Activated CD8-positive, alpha-beta memory T cell treated with anti-CD3 and anti-CD28 coated beads for 36 hours (primary cell): ENCODE data around the gene KIF16B. TPM values are rescaled to one million over a fixed set of nuclear protein-coding genes. Genes with fewer than 3 reads are reported as not detected.

Source experiments
- CTCF ChIA-PET: fragments of 350-600 bp; sonication (Branson Sonifier 250); formaldehyde crosslinking; loops from one replicate; lab custom pipeline; 2021; ENCODE audit warnings: antibody characterized with exemption; lab: Charles Lee
- POLR2A ChIA-PET: fragments of 350-600 bp; sonication (Branson Sonifier 250); formaldehyde crosslinking; loops from one replicate; lab custom pipeline; 2021; ENCODE audit warnings: antibody characterized with exemption; lab: Charles Lee
- total RNA-seq, 2 experiments: library from RNA; stranded (reverse); gene quantifications; one replicate each; pipeline ENCODE4 v1.2.3, GENCODE V29; 2021

KIF16B gene
- total RNA-seq, 2 experiments from 2014 or later = 3.2 TPM

DNA sequence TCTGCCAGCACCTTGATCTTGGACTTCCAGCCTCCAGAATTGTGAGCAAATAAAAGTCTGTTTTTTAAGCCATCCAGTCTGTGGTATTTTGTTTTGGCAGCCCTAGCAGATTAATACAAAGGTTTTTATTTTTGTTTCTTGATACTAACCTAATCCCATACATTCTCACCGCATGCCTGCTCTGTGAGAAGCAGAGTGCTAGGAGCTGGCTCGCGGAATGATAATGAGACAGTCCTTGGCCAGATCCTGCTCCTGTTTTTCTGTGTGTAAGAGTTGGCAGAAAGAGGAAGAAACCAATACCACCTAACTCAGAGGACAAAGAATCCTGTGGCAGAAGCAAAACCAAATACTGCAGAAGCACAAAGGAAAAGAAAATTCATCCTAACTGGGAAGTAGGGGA is 82.6 kb downstream of the KIF16B start:
- ChIA-PET CTCF (no interaction called here), POLR2A (no interaction called here)

- ChIA-PET CTCF (no interaction called here), POLR2A (no interaction called here)
Observed at GRCh38 chr20:16488616-16489015, 84.6 kb downstream of the KIF16B start.

- ChIA-PET POLR2A (no interaction called here), CTCF (no interaction called here)
Observed at GRCh38 chr20:16488086-16488485, 85.2 kb downstream of the KIF16B start.

DNA sequence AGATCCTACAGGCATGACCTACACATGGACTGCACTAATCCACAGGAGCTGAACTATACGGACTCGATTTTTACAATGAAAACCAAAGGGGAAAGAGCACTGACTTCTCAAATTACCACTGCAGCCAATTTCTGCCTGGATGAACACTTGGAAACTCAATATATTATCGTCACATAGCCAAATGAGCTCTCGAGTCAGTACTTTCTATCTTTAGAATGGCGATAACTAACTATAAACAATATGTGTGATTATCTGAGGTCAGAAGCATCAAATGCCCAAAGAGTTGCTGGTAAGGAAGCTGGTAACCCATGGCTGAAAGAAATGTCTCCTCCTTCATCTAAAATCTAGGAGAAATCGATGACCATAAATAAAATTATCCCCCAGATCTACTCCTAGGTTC is 86.7 kb downstream of the KIF16B start:
- ChIA-PET CTCF (interaction anchor here (1.4 kb wide), 1 partner anchor 11 kb away, joined by 3 read pairs; no protein-coding TSS in a partner anchor), POLR2A (no interaction called here)

- POLR2A ChIA-PET = no interaction called here
- CTCF ChIA-PET = interaction anchor here (1.4 kb wide), 1 partner anchor 10 kb away, joined by 3 read pairs; no protein-coding TSS in a partner anchor
Observed at GRCh38 chr20:16485401-16485800, 87.8 kb downstream of the KIF16B start.

DNA sequence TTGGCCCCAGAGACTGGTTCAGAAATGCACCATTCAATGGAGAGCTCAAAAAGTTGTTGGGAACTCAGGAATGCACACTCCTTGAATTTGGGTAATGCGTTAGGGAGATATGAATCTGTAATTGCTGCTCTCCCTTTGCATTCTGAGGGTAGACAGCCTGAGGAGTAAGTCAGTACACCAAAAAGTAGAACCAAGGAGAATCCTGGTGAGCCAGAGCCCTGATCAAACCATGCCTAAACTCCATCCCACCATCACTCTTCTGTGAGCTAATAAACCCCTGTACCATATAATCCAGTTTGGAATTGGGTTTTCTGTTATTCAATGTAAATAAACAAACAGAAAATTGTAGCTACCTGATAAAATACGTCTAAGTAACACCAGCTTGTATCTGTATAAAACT is 90.2 kb downstream of the KIF16B start:
- CTCF ChIA-PET = no interaction called here
- POLR2A ChIA-PET = no interaction called here

DNA sequence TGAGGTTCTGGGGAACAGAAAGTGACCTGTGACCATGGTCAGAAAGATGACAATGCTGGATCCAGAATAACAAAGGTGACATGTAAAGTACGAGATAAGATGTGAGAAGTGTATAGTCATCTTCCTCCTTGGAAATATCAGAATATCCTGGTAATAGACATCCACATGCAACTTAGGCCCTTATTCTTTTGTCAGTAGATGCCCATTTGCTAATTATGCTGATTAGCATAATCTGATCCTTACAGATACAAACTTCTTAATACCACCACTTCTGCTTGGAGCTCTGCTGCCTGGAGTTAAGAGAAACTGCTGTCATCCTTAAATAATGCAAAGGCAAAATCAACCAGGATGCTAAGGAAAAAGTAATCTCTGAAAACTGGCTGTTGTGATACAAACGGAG is 91.3 kb downstream of the KIF16B start:
- ChIA-PET POLR2A (interaction anchor here (0.6 kb wide), 1 partner anchor 920 kb away, joined by 3 read pairs; no protein-coding TSS in a partner anchor), CTCF (no interaction called here)

DNA sequence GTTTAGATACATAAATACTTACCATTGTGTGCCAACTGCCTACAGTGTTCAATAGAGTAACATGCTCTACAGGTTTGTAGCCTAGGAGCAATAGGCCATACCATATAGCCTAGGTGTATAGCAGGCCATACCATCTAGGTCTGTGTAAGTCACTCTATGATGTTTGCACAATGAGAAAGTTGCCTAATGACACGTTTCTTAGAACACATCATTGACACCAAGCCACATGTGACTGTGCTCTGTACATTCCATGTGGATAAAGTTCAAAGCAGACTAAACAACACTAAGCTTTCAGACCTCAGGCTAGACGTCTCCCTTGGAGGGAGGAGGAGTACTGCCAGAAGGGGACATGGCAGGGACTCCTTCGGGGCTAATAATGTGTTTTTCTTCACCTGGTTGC is 93.6 kb downstream of the KIF16B start:
- CTCF ChIA-PET = no interaction called here
- POLR2A ChIA-PET = no interaction called here

DNA sequence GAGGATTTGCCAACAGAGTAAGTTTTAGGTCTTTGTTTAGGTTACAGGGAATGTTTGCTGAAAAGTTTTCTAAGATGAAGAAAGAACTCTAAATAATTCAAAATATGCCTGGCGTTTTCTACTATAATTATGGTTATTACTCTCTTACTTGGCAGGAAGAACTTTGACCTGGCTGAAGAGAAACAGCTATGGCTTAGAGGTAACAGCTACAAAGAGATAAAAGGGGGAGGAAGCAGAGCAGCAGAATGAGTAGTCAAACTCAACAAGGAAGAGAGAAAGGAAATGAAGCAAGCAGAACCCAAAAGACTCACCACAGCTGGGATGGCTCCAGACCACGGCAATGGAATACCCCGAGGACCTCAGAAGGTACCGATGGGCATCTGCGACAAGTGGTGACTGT is 95.6 kb downstream of the KIF16B start:
- POLR2A ChIA-PET = no interaction called here
- CTCF ChIA-PET = no interaction called here

DNA sequence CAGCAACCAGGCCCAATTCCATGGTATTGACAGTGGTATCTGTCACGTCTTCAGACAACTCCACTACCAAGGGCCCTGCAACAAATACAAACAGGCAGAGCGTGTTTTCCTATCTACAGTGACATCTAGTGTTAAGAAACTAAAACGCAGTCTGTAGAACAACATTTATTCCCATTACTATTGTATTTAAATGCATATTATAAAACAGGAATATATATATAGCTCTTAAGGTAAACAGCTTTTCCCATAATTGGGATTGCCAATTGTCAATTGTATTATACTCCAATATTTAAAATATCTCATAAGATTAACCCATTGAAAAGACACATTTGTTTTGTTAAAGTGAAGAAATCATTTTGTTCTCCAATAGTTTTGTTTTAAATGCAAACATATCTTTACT is 97.2 kb downstream of the KIF16B start:
- ChIA-PET CTCF (interaction anchor here (0.9 kb wide), 1 partner anchor 10 kb away, joined by 3 read pairs; no protein-coding TSS in a partner anchor), POLR2A (no interaction called here)

GRCh38 chr20:16475225-16475624 is 98.0 kb downstream of the KIF16B start:
- ChIA-PET CTCF (interaction anchor here (0.9 kb wide), 1 partner anchor 10 kb away, joined by 3 read pairs; no protein-coding TSS in a partner anchor), POLR2A (no interaction called here)

- POLR2A ChIA-PET = no interaction called here
Observed at GRCh38 chr20:16474363-16474762, 98.9 kb downstream of the KIF16B start.

GRCh38 chr20:16472045-16472872 is 101.0 kb downstream of the KIF16B start:
- CTCF ChIA-PET = no interaction called here
- POLR2A ChIA-PET = no interaction called here

More at GRCh38 chr20:16474363-16474762, 98.9 kb downstream of the KIF16B start:
- CTCF ChIA-PET = no interaction called here

- CTCF ChIA-PET = no interaction called here
Observed at GRCh38 chr20:16469395-16469905, 103.8 kb downstream of the KIF16B start.

DNA sequence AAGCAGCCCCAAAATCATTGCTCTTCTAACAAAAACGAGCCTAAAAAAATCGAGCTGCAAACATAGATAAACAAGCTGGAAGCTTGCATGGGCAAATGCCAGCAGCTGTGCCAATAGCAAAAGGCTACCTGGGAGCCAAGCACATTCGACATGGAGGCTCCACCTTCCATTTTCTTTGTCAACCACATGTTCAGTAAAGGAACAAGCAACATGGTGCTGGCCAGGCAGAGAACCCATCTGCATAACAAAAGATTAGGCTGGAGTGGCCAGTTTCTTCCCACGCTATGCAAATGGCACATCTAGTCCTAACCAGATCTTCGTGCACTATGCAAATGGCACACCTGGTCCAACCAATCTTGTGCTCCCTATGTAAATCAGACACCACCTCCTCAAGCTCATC is 110.5 kb downstream of the KIF16B start:
- POLR2A ChIA-PET = no interaction called here
- CTCF ChIA-PET = no interaction called here

More at GRCh38 chr20:16469395-16469905, 103.8 kb downstream of the KIF16B start:
- POLR2A ChIA-PET = no interaction called here

DNA sequence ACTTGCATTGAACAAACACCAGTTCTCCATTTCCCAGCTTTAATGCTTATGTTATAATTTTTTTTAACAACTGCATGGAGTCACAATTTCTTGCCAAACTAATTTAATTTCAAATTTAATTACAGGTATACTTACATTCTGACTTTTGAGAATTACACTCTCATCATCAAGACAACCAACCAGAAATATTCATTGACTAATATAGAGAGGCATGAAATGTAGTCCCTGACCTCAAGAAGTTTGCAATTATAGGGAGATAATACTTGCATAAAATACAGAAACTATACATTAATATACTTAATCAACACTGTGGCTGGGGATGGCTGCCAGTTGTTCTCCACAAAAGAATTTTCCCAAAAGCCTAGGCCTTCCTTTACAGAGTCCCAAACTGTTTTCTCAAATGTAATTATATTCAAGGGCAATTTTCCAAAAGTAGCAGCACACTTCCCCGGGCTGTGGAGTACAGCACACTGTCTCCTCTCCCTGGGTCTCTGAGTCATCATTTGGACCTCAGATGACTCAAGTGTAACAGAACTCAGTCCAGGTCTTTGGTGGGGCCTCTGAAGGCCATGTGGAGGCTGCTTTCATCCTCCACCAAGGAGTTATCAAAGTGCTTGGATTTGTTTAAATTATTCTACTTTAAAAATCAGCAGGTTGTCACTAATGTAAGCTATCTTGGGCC is 114.1 kb downstream of the KIF16B start:
- ChIA-PET CTCF (no interaction called here), POLR2A (no interaction called here)

DNA sequence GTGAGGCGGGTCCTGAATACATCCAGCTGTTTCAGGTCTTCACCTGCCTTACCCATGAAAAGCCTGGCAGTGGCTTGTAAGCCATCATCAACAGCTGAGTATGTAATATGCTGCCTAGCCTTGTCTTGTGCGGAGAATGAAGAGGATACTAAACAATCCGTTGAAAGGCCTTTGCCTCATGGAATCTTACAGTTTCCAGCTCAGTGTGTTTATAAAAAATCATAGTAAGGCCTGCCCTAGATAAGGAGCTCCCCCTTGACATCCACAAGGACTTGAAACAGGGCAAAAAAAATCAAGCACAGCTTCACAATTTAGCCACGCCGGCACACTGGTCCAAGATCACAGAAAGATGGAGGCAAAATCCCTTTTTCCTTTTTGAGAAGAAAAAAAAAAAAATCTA is 115.7 kb downstream of the KIF16B start:
- CTCF ChIA-PET = no interaction called here
- POLR2A ChIA-PET = no interaction called here

DNA sequence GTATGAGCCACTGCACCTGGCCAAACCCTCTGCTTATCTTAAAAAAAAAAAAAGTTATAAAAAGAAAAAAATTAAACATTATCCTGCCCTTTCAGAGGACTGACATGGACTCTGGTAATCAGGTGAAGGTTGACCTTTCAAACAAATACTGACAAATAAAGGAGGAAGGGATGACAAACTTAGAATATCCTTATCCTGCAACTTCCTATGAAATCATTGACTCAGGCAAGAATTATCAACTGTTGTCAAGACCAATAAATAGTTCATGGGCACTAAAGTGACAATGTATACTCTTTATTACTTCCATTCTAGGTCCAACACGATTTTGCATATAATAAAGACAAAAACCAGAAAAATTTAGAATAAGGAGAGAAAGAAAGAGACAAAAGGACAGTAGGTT is 117.9 kb downstream of the KIF16B start:
- ChIA-PET CTCF (no interaction called here), POLR2A (no interaction called here)

- POLR2A ChIA-PET = no interaction called here
- CTCF ChIA-PET = no interaction called here
Observed at GRCh38 chr20:16451982-16452381, 121.3 kb downstream of the KIF16B start.

- CTCF ChIA-PET = no interaction called here
- POLR2A ChIA-PET = no interaction called here
Observed at GRCh38 chr20:16451001-16451400, 122.2 kb downstream of the KIF16B start.
